ENCODE data around the gene ABHD17B. TPM values are rescaled to one million over a fixed set of nuclear protein-coding genes. Genes with fewer than 3 reads are reported as not detected.

Gene ABHD17B
- total RNA-seq, 1 experiment from 2014 or later, result 21.1 TPM

DNA sequence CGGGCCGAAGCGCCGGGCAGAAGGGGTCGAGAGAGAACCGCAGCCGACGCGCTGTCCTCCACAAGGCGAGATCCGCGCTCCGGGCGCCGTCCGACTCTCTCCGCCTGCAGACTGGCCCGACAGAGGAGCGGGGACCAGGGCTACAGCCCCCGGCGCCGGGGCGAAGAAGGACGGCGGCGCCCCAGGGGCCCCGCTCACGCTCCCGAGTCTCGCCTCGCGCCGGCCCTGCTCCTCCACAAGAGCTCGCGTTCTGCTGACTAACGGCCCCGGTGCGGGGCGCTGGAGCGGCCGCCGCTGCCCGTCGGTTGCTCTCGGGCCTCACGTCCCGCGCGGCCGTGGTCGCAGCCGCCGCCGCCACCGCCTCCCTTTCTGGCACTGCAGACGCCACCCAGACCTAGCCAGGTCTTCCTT, 338 bp downstream of the ABHD17B start:
- H3K27me3 ChIP-seq (ENCODE audit: control insufficient read depth, insufficient read depth, low read length), result no peaks in the 10 kb centered on the region
- peak overlapping the region; percentile 90 to 97 for H3K4me3 ChIP-seq (ENCODE audit: low read depth in 2 of 2, low read length in 2 of 2)
- peak overlapping the region; percentile 82; the same call in 1 of the 2 replicates for H3K27ac ChIP-seq (ENCODE audit: low read length)
- DNase-seq (ENCODE audit: low read depth, low spot score), result no peak
- H3K4me1 ChIP-seq (ENCODE audit: control insufficient read depth, insufficient read depth, low read length), result peaks cover 14% of the 10 kb centered on the region; the same call in 1 of the 2 replicates
- BruUV-seq (replicated peaks), result no TSS peak
- CTCF ChIA-PET, result no interaction called here
- POLR2A ChIA-PET, result no interaction called here
- intact Hi-C loops (cut with micrococcal nuclease; ENCODE audit: unreplicated experiment), result loop anchor here (10.0 kb wide), 1 partner anchor 114 kb away; no protein-coding TSS in a partner anchor
- TF ChIP-seq, protein P1, sequence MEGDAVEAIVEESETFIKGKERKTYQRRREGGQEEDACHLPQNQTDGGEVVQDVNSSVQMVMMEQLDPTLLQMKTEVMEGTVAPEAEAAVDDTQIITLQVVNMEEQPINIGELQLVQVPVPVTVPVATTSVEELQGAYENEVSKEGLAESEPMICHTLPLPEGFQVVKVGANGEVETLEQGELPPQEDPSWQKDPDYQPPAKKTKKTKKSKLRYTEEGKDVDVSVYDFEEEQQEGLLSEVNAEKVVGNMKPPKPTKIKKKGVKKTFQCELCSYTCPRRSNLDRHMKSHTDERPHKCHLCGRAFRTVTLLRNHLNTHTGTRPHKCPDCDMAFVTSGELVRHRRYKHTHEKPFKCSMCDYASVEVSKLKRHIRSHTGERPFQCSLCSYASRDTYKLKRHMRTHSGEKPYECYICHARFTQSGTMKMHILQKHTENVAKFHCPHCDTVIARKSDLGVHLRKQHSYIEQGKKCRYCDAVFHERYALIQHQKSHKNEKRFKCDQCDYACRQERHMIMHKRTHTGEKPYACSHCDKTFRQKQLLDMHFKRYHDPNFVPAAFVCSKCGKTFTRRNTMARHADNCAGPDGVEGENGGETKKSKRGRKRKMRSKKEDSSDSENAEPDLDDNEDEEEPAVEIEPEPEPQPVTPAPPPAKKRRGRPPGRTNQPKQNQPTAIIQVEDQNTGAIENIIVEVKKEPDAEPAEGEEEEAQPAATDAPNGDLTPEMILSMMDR (IDR thresholded peaks at IDR 0.05), result peak; percentile 3; the same call in 1 of the 2 replicates
- TF ChIP-seq TCF7L2 (IDR thresholded peaks at IDR 0.05; ENCODE audit: low read depth, low read length), result no peak
- no peaks in the 10 kb centered on the region for H3K9me3 ChIP-seq (ENCODE audit: control insufficient read depth, insufficient read depth, low read depth, low read length)
- in situ Hi-C loops (cut with HindIII; ENCODE audit: low pct_unique_long_range_greater_than_20kb, low sequenced_read_pairs), result no loop called here
- ATAC-seq, result peak; percentile 7
- peaks cover 12% of the 10 kb centered on the region; the same call in 1 of the 2 replicates for H3K36me3 ChIP-seq (ENCODE audit: control insufficient read depth, insufficient read depth, low read length)

- ChIA-PET POLR2A (no interaction called here), CTCF (no interaction called here)
- BruUV-seq (replicated peaks), result TSS peak; percentile 72
- peak overlapping the region; percentile 82 for H3K27ac ChIP-seq (ENCODE audit: low read length)
- peaks cover 14% of the 10 kb centered on the region; the same call in 1 of the 2 replicates for H3K4me1 ChIP-seq (ENCODE audit: control insufficient read depth, insufficient read depth, low read length)
- H3K27me3 ChIP-seq (ENCODE audit: control insufficient read depth, insufficient read depth, low read length), result no peaks in the 10 kb centered on the region
- no peak for DNase-seq (ENCODE audit: low read depth, low spot score)
- TF ChIP-seq, protein P1 (IDR thresholded peaks at IDR 0.05), result peak; percentile 18; the same call in 1 of the 2 replicates
- TF ChIP-seq SIN3A (IDR thresholded peaks at IDR 0.05; ENCODE audit: borderline replicate concordance, insufficient read depth, low read depth, low read length) (0 out of 2 replicates have a peak, but pooled peaks have one; percentile 47), TCF7L2 (IDR thresholded peaks at IDR 0.05; ENCODE audit: low read depth, low read length) (peak; percentile 40; the same call in 1 of the 2 replicates), REST (IDR thresholded peaks at IDR 0.05; ENCODE audit: insufficient read depth in 1 of 2, low read depth in 2 of 2, low read length in 1 of 2) (no peak)
- intact Hi-C loops (cut with micrococcal nuclease; ENCODE audit: unreplicated experiment), result loop anchor here (10.0 kb wide), 1 partner anchor 115 kb away; no protein-coding TSS in a partner anchor
- no peaks in the 10 kb centered on the region for H3K9me3 ChIP-seq (ENCODE audit: control insufficient read depth, insufficient read depth, low read depth, low read length)
- peak overlapping the region; percentile 90 to 97 for H3K4me3 ChIP-seq (ENCODE audit: low read depth in 2 of 2, low read length in 2 of 2)
- H3K36me3 ChIP-seq (ENCODE audit: control insufficient read depth, insufficient read depth, low read length), result peaks cover 12% of the 10 kb centered on the region; the same call in 1 of the 2 replicates
- in situ Hi-C loops (cut with HindIII; ENCODE audit: low pct_unique_long_range_greater_than_20kb, low sequenced_read_pairs), result no loop called here
- ATAC-seq, result peak; percentile 8
Observed at GRCh38 chr9:71909887-71910649, 925 bp downstream of the ABHD17B start.

Measured in Panc1 (cell line).